OCI-M2 (cell line): Measurements from ENCODE around the gene SOX6.
"Not testable (repeated sequence)": the region's sequence is repeated elsewhere in the genome, so short reads cannot be mapped to it uniquely, and the experiment has no call there.

Experiments used
- DNase-seq: peaks from one replicate; lab custom pipeline; 2025; ENCODE audit not compliant: unreplicated experiment; lab: John Stamatoyannopoulos, UW

SOX6 gene

DNA sequence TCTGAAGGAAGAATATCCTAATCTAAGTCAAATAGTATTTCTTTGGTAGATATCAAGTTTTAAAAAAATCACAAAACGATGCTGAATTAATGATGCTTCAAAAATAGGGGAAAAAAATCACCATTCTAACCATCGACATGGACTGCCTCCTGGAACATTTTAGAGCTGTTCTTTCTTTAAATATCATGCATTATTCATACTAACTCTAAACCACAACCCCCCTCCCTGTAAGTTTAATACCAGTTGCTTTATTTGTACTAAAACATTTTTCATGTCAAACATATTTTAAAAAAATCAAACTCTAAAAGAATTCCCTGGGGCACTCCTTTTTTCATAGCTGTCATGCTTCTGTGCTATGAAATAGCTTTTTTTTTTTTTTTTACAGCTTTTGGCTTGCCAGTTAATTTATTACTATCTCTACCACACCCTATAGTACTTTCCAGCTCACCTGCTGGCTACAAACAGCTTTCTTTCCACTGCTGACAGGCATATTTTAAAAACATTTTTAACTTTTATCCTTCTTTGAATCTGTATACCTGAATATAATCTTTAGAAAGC, 256.9 kb downstream of the SOX6 start:
- no peak for DNase-seq

- DNase-seq = no peak
Observed at GRCh38 chr11:16098526-16099205, 257.7 kb downstream of the SOX6 start.

DNA sequence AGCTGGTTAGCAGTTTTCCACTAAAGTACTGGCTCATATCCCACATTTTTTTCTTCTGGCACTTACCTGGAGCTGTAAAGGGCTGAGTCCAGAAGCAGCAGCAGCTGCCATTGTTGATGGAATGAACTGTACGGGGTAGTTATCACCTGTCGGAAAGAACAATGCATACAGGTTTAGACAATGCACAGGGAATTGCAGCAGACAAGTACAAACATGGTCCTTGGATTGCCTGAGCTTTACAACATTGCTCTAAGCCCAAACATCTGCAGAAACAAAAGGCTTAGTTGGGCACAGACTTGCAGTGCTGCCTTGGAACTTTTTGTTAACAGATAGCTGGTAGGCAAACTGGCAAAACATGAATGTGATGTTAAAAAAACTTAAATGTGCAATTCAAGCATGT, 258.8 kb downstream of the SOX6 start:
- DNase-seq = no peak

DNA sequence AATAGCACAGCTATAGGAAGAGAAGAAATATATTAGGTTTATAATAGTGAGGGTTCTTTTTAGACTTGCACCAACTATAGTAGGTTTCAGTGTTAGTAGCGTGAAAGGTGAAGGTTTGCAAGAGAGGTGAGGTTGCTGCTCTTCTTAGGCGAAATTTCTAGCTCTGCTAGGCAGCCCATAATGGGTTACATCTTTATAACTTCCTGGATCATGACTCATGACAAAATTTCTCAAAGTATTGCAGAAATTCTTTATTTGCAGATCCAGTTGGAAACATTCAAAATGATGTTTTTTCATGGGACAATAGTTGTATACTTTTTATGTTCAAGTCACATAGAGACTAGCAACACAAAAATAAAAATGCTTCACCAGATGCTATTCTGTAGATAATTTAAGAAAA, 260.0 kb downstream of the SOX6 start:
- DNase-seq = no peak

DNA sequence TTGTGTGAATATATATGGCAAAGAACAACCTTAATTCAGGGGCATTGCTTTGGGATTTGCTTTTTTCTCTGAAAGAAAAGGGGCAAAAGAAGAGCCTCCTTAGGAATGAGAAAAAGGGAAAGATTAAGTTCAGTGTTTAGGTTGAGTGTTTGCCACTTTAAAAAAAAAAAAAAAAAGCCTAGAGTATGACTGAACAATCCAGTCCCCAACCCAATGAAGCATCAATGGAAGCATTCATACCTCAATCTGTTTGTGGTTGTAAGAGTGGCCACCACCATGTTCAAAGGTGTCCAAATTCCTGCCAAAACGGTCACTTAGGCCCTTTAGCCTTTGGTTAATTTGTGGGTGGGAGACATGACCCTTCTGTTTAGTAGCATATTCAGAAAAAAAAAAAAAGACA, 260.6 kb downstream of the SOX6 start:
- no peak for DNase-seq

- DNase-seq = no peak
Observed at GRCh38 chr11:16093889-16094653, 262.3 kb downstream of the SOX6 start.

DNA sequence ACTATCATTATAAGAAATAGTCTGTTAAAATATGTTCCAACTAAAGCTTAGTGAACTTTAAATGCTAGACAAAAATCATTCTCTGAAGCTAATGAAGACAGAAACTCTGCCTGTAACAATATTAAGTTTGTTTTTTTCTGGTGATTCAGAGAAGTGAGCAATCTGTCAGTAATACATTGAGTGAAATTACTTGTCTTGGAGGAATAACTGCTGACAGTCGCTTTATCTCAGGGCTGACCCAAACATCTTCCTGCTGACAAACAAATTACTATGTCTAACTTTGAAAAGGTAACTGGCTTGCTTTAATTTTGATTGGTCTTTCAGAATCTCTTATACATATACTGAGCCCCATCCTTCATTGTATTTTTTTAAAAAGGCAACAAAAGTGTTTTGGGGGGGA, 264.5 kb downstream of the SOX6 start:
- DNase-seq = no peak

DNA sequence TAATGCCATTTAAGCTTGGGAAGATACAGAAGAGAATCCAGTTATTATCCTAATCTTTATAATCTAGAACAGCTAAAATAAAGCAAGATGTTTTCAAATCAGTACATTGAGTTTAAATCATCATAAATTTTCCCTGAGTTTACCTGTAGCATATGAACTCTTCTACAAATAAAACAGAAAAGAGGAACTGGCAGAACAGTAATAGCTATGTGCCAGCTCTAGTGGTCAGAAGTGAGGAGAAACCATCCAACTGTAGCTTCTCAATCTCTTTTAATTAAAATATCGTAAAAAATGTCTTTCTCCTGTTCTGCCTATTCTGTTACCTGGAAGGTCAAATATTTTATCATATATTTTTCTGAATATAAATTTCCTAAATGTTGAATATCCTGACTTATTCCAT, 266.9 kb downstream of the SOX6 start:
- no peak for DNase-seq

GRCh38 chr11:16088774-16089173, 267.6 kb downstream of the SOX6 start:
- no peak for DNase-seq

DNA sequence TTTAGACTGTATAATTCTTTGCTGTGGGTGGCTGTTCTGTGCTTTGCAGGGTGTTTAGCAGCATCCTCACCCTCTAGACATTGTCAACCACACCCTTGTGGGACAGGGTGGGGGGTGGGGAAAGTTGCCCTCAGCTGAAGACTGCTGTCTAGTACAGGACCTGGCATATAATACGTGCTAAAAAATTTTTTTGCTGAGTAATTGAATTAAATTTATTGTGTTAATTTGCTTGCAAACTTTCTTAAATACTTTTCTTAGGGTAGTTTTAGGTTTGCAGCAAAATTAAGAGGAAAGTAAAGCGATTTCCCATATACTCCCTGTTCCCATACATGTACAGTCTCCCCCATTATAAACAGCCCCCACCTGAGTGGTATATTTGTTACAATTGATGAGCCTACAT, 268.5 kb downstream of the SOX6 start:
- DNase-seq = no peak

GRCh38 chr11:16086229-16086819, 270.0 kb downstream of the SOX6 start:
- DNase-seq = no peak

GRCh38 chr11:16082095-16083055, 274.0 kb downstream of the SOX6 start:
- DNase-seq = no peak

DNA sequence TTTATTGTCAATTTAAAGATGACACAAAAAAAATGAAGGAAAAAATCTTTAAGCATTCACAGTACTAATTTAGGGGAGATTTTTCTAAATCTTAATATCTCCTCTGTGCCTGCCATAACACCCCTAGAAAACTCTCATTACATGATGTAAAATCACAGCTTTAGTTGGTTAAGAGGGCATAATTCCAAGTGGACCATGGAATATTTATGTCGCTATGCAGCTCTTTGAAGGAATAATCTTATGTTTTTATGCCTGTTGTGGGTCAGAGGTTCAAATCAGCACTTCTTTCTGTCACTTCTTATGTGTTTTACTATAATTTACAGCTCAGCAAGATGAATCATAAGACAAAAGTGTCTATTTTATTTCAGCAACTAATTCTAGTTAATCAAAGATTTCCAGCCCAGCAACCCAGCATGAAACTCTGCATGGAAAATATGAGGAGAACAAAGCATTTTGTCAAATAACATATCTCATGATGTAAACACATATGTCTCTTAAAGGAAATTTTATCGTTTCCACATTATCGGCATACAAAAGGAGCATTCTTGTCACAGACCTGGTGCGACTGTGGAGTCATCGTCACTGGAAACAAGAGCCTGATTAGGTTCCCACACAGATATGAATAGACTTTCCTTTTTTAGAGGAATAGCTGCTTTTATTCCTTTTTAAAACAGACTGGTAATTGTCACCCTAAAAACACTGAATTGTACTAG, 274.8 kb downstream of the SOX6 start:
- DNase-seq = no peak

GRCh38 chr11:16080688-16081381, 275.5 kb downstream of the SOX6 start:
- no peak for DNase-seq

DNA sequence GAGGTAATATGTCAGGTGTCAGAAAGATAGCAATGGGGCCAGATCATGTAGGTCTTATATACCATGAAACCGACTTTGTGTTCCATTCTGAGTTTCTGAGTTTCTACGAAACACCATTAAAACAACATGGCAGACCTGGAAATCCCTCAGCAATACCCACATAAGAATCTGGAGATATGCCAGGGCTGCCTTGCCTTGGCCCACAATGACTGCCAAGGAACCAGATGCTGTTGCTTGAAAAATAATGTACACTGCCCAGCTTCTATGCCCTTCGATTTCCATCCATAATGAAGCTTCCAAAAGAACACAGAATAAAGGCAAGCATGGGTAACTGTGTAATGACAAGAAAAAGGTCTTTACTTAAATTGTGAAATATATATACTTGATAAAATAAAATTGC, 277.4 kb downstream of the SOX6 start:
- no peak for DNase-seq

GRCh38 chr11:16070573-16070972, 285.8 kb downstream of the SOX6 start:
- DNase-seq = no peak

DNA sequence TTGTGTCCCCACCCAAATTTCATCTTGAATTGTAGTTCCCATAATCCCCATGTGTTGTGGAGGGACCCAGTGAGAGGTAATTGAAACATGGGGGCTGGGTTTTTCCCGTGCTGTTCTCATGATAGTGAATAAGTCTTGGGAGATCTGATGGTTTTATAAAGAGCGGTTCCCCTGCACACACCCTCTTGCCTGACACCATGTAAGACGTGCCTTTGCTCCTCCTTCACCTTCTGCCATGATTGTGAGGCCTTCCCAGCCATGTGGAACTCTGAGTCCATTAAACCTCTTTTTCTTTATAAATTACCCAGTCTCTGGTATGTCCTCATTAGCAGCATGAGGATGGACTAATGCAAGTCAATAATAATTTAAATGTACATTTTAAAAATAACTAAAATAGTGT, 289.1 kb downstream of the SOX6 start:
- DNase-seq = not testable (repeated sequence)

DNA sequence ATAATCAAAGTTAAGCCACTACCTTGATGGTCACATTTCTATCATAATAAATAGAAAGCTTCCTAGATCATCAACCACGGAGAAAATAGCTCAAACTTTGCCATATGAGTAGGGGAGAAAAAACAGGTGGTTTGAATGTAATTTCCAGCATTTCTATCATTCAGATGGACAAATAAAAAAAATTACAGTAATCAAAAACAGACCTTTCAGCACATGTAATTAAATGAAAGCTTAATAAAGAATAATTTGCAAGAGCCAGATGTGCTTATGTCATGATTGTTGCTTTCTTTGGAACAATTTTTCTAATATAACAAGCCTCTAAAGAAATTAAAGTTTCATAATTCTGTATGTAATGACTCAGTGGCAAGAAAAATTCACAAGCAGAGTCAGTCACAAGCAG, 297.0 kb downstream of the SOX6 start:
- DNase-seq = no peak

GRCh38 chr11:16058671-16059070, 297.7 kb downstream of the SOX6 start:
- DNase-seq = no peak

DNA sequence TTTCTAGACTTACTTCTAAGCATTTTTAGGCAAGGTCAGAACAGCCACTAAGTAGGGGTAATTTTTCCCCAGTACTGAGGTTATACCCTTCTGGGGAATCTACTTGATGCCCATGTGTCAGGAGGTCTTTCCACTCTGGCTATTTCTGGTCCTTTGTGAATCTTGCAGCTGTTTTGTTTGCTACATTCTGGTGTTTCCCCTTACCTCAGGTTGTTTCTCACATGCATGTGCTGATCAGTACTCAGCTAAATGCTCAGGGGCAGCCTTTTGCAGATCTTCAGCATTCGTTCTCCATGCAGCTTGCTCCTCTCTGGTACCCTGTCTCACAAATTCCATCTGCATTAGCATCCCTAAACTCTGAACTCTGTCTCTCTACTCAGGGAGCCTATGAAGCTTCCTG, 303.6 kb downstream of the SOX6 start:
- no peak for DNase-seq
